Stimulated activated CD8-positive, alpha-beta memory T cell treated with anti-CD3 and anti-CD28 coated beads, Interleukin-15, amount 100 ng/mL, for 48 hours (primary cell): Measurements from ENCODE around the gene PTBP2.

Experiments
- DNase-seq, 2 donors: peaks; one replicate each; pipeline ENCODE4 v3.0.0-alpha.2; 2020; ENCODE audit warnings: low read depth in 2 of 2

PTBP2 gene

DNA sequence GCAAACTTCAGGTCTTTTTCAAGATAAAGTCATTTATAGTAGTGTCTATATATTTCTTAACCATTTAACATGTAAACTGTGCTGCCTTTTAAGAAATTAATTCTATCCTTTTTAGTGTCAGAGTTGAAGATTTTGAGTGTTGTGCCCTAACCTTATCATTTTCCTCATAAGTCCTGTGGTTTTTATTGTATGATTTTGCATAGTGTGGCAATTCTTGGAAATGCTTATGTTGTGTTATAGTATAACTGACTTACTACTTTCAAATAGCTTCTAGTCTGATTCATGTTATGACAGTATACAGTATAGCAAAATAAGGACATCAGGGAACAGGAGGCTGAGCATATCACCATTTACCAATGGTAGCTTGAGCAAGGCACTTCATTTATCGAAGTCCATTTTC lies 99.1 kb downstream of the PTBP2 start:
- DNase-seq, result no peak

DNA sequence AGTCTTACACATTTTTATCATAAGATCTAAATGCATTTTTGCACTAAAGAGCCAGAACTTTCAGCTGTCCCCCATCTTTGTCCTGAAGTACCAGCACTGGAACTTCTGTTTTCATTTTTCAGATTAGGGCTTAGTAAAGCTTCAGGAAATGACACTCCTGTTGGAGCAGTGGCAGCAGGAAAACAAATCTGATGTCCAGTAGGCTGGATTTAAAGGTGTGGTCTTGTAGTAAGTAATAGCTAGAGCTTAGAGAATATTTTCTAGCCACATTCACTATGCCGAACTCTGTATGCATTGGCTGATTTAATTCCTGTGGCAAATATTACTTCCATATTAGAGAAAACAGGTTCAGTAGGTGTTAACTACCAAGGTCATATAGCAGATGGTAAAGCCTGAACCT lies 103.6 kb downstream of the PTBP2 start:
- no peak for DNase-seq

DNA sequence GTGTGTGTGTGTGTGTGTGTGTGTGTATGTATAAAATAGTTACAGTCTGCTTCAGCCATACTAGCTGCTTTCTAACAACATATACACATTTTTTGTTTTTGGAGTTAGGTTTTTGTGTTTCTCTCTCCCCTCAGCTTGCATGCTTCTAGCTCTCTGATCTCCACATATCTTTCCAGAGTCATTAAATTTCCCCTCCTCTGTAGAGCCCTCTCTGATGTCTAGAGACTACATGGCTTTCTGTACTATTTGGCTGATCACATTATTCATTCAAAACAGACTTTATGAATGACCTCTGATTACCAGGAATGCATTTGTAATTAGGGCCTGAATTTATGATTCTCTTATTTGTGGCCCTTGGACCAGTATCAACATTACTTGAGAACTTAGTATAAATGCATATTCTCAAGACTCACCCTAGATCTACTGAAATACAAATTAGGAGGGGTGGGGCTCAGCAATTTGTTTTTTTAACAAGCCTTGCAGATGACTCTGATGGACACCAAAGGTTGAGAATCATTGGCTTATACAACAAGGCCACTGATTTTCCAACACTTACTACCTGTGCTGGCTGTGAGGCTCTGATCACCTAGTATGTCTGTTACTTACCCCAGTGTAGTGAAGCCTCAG lies 104.5 kb downstream of the PTBP2 start:
- DNase-seq, result no peak

GRCh38 chr1:96833376-96833775 lies 111.8 kb downstream of the PTBP2 start:
- no peak for DNase-seq

GRCh38 chr1:96834986-96835385 lies 113.4 kb downstream of the PTBP2 start:
- no peak for DNase-seq

- no peak for DNase-seq
Observed at GRCh38 chr1:96837057-96837780, 115.6 kb downstream of the PTBP2 start.

DNA sequence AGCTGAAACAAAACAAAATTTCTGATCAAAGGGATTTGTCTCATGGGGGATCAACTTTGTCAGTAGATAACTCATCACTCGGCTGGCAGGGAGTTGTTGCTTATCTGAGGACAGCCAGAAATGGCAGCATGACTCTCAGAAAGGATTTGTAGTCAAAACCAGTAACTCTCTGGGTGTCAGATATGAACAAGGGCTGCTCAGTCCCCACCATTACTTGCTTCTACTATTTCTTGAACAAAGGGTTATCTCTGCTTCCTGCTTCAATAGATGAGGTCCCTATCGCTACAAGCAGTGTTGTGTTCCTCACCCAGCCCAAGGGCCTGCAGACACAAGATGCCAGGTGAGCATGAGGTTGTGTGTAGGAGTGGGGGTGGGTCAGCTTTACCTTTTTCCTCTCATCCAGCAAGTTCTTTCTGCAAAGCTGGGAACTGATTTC lies 116.2 kb downstream of the PTBP2 start:
- no peak for DNase-seq

GRCh38 chr1:96840396-96840795 lies 118.8 kb downstream of the PTBP2 start:
- DNase-seq, result no peak

- DNase-seq, result no peak
Observed at GRCh38 chr1:96842215-96842614, 120.6 kb downstream of the PTBP2 start.

DNA sequence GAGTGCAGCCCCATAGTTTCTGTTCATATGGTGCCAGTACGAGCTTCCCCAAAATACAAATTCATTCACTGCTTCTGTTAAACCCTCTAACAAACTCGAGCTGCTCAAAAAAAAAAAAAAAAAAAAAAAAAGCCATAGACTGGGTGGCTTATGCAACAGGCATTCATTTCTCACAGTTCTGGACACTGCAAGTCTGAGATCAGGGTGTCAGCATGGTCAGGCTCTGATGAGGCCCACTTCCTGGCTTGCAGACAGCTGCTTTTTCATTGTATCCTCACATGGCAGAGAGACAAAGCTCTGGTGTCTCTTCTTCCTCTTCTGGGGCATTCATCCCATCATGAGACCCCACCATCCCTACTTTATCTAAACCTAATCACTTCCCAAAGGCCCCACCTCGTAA lies 121.6 kb downstream of the PTBP2 start:
- DNase-seq, result no peak

- DNase-seq, result no peak
Observed at GRCh38 chr1:96843601-96844000, 122.0 kb downstream of the PTBP2 start.

- DNase-seq, result peak; percentile 5 to 8
Observed at GRCh38 chr1:96845464-96845863, 123.9 kb downstream of the PTBP2 start.

DNA sequence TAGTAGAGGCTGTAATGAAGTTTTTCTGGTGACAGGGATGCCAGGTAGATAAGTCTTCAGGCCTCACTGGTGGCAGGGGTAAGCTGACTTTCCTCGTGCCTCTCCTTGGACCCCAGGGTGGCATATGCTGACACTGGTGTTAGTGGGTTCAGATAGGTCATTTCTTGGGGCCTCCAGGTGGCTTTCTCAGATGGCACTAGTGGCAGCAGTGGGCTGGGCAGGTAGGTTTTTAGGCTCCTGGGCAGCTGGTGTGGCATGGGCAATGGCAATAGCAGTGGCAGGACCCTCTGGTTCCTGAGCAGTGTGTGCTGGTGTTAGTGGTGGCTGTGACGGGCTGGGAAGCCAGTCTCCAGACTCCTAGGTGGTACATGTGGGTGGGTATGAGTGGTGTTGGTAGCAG lies 140.3 kb downstream of the PTBP2 start:
- DNase-seq, result no peak

DNA sequence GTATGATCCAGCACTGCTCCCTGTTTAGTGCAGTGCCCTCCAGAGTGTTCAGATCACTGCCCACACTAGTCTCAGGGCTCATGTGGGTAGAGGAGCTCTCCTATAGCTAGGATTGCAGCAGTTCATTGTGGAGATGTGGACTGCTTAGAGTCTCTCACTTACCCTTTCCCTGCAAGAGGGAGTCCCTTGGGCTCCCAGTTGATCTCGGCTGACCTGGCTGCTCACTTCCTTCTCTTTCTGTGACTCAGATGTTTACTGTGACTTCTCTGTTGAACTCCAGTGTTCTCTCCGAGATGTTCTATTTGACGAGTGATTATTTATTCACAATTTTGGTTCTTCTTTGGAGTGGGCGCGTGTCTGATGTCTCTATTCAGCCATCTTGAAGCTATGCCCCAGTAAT lies 141.9 kb downstream of the PTBP2 start:
- DNase-seq, result no peak
